HG03045 (cell line): ENCODE results near the gene ABCG5.

Experiments used
- ATAC-seq: cut with Tn5 transposase; IDR thresholded peaks from one replicate; pipeline ENCODE4 v1.9.1; 2021; ENCODE audit warnings: mild to moderate bottlenecking, moderate library complexity; ENCODE audit not compliant: unreplicated experiment

Gene ABCG5

DNA sequence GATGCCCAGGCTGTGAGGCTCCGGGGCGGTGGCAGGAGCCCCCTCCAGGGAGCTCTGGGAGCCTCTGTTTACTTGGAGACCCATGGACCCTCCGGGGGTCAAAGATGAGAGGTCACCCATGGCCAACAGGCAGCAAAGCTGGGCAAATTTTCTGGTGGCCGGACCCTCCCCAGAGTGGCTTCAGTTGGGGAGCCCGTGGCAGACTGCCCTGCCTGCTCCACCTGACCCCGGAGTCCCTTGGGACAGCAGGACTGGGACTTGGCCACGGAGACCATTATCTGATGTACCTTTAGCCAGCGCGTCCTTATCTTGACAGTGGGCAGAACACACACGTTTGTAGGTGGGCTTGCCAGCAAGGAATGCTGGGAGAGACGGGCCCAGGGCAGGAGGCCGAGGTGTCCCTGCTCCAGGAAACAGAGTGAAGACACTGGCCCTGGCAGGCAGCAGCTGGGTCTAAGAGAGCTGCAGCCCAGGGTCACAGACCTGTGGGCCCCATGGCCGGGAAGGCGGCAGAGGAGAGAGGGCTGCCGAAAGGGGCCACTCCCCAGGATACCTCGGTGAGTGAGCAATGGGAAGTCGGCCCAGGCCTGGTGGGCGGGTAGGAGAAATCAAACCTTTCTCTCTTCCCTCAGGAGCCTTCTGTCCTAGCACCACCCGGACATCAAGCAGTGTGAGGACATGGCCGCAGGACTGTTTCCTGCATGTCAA lies at the start of gene ABCG5, which contains the start of gene ABCG8:
ABCG5 (minus strand) TSS at position 280 of the 708 bp plus-strand sequence; CDS start at position 120, 160 bp downstream.
ABCG8 (plus strand) TSS at position 412 of the 708 bp plus-strand sequence; CDS start at position 495, 83 bp downstream.
- ATAC-seq: no peak

DNA sequence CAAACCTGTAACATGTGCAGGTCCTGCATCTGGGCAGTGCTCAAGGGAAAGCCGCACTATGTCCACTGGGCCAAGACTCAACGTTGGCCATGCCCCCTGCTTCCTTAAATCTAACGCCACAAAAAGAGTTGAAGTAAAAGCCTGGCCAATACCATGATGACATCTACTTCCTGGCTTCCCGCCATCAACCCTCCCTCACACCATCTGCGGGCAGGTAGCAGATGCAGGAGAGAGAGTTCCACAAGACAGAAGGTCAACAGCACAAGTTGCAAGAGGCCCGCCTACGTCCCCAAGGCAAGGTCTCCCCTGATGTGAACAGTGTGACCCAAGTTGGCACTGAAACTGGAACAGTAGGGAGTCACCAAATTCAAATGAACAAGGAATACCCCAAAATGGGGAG lies 48.5 kb upstream of the ABCG5 start:
- no peak for ATAC-seq

DNA sequence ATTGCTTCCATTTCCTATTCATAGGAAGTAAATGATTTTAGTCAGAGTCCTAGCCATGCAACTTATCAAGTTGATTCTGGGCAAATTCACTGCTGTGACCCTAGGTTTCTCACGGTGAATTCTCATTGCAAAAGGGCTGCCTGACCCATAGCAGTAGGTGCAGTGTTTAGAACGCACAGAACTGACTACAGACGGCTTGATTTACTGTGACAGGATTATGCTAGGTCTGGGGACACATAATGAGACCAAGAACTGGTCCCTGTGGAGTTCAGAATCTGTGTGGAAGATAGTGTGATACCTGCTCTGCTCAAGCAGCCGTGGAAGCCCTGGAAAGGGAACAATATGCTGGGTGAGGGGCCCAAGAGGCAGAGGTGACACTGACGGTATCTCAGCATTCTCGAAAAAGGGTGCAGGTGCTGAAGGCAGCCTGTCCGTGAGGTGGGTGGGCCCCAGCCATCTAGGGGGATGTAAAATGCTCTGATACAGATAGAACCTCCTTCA lies 46.5 kb upstream of the ABCG5 start:
- no peak for ATAC-seq

DNA sequence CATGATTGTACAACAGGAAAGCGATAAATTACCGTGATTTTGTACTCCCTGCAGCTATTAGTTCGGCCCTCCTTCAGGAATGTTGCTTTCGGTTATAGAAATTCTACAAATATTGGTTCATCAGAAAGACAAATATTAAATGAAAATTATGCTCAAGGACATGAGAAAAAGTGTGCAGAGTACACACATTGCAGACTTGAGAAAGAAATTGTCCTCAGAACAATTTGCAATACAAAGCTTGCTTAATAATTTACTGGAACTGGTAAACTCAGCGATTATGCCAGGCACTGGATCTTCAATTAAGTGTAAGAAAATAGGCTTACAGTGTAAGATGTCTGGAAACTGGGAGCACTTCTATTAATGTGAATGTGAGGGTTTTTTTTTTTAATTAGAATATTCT lies 46.0 kb upstream of the ABCG5 start:
- no peak for ATAC-seq

DNA sequence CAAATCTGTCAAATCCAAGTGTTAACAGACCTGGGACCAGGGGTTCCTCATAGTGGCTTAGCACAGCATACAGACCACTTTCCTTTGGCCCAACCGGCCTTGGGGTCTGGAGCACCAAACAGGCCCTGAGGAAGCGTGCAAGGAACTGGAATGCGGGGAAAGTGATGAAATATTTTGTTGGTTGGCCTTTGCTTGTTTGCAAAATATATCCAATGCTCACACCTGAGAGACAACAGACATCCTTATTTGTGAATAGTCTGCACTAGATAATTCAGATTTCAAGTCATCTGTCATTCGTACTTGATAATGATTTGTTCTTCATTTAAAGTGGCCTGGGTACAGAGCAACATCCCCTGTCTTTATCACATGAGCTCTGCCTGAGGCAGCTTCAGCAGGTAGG lies 43.7 kb upstream of the ABCG5 start:
- ATAC-seq: no peak

DNA sequence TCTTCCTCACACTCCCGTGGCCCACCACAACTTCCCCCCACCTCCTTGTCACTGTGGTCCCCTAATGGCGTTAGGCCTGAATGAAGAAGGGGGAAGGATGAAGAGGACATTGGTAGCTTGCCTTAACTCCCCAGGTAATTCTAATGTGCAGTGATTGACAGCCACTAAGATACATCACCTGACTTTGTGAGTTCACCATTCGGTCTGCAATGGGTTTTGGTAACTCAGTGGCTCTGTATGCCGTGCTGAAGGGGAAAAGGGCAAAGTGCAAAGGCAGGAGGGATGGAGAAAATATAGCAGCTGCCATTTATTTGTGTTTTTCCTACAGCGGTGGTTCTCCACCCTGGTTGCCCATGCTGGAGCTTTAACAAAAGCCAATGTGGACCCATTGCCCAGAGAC lies 42.3 kb upstream of the ABCG5 start:
- no peak for ATAC-seq

DNA sequence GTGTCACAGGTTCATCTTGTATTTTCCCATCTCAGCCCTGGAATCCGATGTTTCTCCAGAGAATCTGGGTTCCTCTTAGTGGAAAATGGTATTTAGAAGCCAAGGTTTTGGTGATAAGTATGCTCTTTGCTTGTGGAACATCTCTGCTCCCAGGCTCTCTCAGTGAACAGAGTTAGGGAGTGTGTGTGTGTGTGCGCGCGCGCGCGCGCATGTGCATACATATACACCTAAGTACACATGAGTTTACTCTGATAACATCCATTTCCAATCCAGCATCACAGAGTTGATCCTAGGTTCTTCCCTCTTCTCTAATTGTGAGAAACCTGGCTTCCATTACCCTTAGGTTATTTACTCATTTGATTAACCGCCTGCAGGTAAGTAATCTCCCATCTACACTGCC lies 41.8 kb upstream of the ABCG5 start:
- no peak for ATAC-seq

DNA sequence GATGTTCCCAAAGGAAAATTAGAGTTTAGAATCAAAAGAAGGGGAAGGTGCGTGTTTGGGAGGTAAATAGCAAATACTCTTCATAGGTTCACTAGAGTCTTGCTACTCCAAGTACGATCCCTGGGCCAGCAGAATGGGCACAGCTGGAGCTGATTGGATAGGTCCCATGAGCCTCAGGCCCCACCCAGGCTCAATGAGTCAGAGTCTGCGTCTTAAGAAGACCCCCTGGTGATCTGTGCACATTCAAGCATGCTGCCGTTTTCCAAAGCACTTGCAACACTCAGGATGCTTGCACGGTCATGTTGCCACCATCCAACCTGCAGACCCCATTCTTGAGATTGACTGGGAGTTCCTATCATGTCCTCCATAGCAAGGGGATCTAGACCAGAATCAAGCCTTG lies 40.6 kb upstream of the ABCG5 start:
- ATAC-seq: no peak

DNA sequence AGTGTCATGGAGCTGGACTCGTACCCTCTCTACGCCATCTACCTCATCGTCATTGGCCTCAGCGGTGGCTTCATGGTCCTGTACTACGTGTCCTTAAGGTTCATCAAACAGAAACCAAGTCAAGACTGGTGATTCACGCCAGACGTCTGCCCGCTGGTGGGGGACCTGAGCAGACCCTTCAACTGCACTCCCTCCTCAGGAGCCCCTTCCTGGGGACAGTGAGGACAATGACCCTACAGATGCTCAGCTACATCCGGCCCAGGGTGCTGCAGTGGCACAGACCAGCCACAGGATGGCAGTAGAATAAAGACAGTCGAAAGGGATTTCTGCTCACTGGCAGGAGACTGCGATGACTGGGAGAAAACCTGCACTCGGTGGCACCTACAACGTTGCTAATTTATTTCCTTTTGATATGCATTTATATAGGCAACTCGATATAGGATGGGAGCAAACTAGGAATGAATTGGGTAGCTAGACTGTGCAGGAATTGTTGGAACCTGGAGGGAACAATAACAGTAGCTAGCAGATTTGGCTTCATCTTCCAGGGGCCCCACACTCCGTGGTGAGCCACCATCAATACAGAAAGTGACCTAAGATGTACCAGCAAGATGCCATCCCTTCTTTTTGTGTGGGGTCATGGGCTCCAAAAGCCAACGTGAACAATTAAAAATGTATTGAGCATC lies 39.3 kb upstream of the ABCG5 start:
- ATAC-seq: no peak

DNA sequence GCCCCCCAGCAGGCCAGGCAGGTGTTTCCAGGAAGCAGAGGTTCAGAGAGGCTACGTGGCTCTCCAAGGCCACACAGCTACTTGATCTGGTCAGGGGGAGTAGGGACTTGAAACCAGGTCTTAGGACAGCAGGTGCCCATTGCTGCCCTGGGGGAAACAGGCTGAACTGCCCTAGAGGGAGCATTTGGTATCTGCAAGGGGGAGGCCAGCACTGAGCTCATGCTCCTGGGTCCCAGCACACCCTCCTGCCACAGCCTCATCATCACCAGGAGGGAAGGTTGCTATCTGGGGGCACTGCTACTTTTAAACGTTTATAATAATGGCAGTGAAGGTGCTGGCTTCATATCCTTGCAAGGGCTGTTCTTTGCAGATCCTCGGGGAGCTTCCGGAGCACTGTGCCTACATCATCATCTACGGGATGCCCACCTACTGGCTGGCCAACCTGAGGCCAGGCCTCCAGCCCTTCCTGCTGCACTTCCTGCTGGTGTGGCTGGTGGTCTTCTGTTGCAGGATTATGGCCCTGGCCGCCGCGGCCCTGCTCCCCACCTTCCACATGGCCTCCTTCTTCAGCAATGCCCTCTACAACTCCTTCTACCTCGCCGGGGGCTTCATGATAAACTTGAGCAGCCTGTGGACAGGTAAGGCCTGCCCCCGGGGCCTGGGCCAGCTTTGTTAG lies 36.3 kb upstream of the ABCG5 start:
- no peak for ATAC-seq

DNA sequence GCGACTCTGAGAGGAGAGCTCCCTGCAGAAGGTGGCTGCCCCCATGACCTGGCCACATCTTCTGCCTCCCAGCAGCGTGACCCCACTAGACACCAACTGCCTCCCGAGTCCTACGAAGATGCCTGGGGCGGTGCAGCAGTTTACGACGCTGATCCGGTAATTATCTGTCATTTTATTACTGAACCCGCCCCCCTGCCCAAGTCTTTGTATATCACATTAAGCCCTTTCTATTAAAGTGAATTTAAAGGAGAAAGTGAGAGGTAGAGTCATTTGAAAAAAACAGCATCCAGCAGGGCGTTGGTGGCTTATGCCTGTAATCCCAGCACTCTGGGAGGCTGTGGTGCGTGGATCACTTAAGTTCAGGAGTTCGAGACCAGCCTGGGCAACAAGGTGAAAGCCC lies 33.5 kb upstream of the ABCG5 start:
- ATAC-seq: no peak

DNA sequence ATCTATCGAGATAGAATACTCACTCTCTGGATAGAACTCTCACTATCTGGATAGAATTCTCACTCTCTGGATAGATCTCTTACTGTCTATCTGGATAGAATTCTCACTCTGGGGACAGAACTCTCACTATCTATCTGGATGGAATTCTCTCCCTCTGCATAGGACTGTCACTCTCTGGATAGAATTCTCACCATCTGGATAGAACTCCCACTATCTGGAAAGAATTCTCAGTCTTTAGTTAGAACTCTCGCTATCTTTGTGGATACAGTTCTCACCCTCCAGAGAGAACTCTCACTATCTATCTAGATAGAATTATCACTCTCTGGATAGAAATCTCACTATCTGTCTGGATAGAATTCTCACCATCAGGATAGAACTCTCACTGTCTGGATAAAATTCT lies 16.7 kb upstream of the ABCG5 start:
- ATAC-seq: no peak

DNA sequence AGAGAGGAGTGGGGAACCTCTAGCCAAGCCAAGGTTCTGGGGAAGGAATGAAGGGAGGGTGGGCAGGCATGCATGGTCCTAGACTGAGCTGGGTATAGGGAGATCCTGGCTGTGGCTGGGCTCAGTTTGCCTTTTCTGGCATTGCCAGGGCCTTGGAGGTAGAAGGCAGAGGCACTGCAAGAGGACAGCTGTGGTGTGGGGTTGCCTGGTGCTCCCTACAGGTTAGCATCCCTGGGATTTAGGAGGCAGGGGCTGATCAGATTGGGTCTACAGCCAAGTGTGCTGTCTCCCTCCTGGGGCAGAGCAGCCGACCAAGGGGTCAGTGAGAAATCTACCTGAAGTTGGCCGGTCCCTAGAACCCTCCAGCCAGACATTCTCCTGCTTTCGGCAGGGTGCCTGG lies 16.0 kb upstream of the ABCG5 start:
- no peak for ATAC-seq

DNA sequence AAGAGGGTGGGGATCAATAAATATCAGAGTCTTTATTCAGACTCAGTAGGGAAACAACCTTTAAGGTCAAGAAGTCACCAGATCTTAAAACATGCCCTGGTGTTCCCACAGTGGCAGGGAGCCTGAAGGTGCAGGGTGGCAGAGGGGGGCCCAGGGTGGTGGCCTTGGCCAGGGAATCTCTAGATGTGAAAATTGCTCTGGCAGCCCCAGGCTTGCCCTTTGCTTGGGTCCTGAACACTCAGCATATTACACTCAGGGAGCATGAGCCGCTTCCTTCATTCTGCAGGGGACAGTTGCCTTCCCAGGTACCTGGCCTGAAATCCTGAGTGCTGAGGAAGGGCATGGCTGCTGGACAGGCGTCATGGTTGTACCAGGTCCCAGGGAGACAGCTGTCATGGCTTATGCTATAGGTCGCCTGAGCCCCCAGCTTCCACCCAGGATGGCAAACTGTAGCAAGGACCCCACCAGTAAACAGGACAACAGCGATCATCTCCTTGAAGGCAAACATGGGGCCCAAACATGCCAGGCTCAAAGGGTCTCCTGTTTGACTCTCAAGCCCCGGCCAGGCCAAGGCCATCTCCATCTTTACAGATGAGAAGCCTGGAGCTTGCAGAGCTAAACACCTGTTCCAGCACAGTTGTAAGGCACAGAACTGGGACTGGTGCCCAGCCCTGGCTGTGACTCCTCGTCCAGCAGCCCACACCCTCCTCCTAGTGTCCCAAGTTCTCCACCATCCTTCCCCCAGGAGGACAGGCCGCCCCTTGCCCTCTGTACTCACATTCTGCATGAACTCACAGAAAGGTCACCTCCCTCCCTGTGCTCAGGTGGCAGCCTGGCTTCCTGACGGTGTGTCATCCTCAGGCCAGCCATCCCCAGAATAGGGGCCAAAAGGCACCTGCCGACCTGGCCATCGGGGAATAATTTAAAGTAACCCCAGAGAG lies 14.8 kb upstream of the ABCG5 start:
- ATAC-seq: no peak

DNA sequence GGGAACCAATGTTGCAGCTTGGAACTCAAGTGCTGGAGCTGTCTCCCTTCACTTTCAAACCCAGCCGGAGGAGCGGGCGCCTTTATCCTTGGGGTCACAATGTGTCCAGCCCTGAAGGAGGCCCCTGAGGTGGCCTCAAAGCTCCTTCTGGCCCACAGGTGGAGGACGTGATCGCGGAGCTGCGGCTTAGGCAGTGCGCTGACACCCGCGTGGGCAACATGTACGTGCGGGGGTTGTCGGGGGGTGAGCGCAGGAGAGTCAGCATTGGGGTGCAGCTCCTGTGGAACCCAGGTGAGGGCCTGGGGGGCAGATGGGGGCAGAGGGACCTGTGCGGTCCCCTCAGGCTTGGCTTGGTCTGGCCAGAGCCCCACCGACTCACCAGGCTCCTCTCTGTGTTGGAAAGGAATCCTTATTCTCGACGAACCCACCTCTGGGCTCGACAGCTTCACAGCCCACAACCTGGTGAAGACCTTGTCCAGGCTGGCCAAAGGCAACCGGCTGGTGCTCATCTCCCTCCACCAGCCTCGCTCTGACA lies 13.6 kb upstream of the ABCG5 start:
- ATAC-seq: no peak

DNA sequence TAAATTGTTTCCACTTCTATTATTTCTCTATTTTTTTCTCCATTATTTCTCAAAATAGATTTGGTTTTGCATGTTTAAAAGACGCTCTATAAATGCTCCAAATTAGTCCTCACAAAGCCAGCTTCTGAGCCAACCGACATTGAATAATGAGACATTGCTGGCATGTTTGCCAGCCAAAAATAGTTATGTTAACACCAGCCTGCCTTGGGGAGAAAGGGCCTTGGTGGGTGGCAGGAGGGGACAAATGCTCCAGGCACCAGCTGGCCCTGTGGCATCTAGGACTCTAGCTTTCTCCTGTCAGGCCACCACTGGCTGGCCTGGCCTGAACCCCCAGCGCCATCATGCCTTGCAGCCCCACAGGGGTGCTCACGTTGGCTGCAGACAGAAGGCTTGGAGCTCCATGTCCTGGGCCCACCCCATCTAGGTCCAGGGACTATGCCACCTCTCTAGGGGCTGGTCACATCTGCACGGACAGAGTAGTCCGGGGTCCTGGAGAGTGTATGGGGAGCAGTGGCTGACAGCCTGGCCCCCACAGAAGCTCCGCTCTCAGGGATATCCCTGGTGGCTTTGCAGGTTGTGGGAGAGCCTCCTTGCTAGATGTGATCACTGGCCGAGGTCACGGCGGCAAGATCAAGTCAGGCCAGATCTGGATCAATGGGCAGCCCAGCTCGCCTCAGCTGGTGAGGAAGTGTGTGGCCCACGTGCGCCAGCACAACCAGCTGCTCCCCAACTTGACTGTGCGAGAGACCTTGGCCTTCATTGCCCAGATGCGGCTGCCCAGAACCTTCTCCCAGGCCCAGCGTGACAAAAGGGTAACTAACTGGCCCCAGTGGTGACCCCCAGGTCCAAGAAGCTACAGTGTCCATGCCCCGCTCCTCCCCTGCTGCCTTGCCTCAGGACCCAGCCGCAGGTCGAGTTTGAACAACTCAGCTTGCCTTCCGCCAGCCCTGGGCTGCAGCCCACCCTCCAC lies 12.7 kb upstream of the ABCG5 start:
- no peak for ATAC-seq

DNA sequence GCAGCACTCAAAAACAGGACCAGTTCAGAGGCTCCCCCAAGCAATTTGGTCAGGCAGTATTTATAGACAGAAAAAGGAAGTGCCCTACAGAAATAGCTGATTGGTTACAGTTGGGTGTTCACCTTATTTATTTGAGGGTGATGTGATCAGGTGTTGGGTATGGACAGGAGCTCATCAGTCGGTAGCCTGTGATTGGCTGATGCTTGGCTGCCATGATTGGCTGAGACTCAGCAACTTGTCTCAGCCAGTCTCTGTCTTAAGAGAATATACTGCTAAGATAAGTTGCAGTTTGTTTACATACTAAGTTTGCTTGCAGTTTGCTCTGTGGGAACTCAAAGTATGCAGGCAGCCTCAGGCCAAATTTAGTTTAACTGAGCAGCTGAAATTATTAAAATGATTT lies 9.6 kb upstream of the ABCG5 start:
- no peak for ATAC-seq

DNA sequence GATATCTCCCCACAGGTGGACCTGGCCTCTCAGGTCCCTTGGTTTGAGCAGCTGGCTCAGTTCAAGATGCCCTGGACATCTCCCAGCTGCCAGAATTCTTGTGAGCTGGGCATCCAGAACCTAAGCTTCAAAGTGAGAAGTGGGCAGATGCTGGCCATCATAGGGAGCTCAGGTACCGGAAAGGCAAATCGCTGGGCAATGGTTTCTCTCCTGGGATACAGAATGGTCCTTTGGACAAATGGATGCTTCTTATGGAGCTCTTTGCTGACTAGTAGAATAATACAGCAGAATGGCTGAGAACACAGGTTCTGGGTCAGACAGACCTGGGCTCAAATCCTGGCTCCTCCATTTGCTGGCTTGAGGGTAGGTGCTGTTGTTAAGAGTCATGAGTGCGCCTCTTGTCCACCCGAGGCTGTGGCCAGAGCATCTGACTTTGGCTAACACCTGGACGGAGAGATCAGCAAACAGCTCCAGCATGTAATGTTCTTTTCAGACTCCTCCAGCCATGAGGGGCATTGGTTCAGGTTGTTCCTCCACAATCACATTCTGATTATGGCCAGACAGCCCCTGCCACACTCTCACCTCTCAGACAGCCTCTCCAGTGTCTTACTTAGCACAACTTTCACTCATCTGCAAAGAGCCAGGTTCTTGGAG lies 7.6 kb upstream of the ABCG5 start:
- no peak for ATAC-seq

DNA sequence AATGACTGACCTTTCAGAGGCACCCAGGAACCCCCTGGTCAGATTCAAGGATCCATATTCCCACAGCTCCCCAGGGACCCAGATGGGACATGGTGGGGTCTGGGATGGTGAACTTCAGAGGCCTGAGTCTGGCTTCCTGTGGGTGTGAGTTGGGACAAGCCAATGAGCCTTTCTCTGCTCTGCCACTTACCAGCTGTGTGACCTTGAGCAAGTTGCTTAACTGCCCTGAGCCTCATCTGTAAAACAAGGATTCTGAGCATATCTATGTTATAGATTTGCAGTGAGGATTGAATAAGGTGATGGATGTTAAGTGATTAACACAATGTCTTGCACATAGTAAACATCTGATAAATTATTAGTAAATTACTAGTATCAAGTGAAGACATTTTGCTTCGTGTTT lies 6.5 kb upstream of the ABCG5 start:
- ATAC-seq: no peak
